Measurements from ENCODE around the gene SLCO2A1.

DNA sequence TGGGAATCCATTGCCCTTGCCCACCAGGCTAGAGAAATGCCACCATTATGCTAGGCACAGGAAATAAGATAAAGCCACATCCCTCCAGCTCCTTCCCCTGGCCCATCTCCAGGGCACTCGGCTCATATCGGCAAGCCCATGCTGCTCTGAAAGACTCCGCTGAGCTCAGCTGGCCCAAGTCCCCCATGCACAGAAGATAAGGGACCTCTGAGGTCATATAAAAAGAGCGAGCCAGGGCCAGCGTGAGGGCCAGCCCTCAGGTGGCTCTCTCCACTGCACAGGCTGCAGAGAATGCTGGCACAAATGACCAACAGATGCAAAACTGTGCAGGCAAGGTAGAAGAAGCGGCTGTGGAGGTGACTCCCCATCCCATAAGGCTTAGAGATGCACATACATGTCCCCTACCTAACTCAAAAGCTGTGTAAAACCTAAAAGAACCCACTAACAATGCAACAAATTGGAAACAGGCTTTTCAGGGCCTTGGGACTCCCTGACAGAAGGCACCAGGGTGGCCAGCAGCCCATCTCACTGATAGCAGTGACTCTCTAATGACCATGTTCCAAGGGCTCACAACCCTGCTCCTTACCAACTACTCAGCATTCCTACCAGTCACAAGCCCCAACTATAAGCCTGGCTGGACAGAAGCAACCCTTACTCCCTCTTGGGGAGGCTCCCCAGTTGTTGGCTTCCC, 137.0 kb downstream of the SLCO2A1 start:
- TF ChIP-seq, protein P1, sequence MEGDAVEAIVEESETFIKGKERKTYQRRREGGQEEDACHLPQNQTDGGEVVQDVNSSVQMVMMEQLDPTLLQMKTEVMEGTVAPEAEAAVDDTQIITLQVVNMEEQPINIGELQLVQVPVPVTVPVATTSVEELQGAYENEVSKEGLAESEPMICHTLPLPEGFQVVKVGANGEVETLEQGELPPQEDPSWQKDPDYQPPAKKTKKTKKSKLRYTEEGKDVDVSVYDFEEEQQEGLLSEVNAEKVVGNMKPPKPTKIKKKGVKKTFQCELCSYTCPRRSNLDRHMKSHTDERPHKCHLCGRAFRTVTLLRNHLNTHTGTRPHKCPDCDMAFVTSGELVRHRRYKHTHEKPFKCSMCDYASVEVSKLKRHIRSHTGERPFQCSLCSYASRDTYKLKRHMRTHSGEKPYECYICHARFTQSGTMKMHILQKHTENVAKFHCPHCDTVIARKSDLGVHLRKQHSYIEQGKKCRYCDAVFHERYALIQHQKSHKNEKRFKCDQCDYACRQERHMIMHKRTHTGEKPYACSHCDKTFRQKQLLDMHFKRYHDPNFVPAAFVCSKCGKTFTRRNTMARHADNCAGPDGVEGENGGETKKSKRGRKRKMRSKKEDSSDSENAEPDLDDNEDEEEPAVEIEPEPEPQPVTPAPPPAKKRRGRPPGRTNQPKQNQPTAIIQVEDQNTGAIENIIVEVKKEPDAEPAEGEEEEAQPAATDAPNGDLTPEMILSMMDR (IDR thresholded peaks at IDR 0.05; ENCODE audit: low read length) = no peak
- no peak for TF ChIP-seq EZH2 (optimal IDR thresholded peaks at IDR 0.05; ENCODE audit: low read depth, low read length)
- no peak for TF ChIP-seq EZH2phosphoT487 (IDR thresholded peaks at IDR 0.05; ENCODE audit: low read length)

All from MM.1S (cell line).